H9 (cell line): Measurements from ENCODE around the gene ADH1B. TPM values are rescaled to one million over a fixed set of nuclear protein-coding genes. Genes with fewer than 3 reads are reported as not detected.

Experiments
- DNase-seq: peaks from one replicate; pipeline ENCODE4 v3.0.0-alpha.2; 2017
- H2AFZ ChIP-seq: one replicate; pipeline ENCODE4 v1.6.1; 2013; ENCODE audit warnings: mild to moderate bottlenecking, low read length, control low read depth, moderate library complexity
- H2AK5ac ChIP-seq: 2 replicates; pipeline ENCODE4 v1.6.1; 2013; ENCODE audit warnings: low read length, control low read depth, mixed read lengths; ENCODE audit not compliant: insufficient read length
- H2BK120ac ChIP-seq: one replicate; pipeline ENCODE4 v1.6.1; 2013; ENCODE audit warnings: low read depth, mild to moderate bottlenecking, low read length, control low read depth, inconsistent platforms; ENCODE audit not compliant: poor library complexity, severe bottlenecking
- H2BK12ac ChIP-seq: 2 replicates; pipeline ENCODE4 v1.6.1; 2013; ENCODE audit warnings: low read length, control low read depth, mixed read lengths, low read depth; ENCODE audit not compliant: insufficient read length
- H2BK15ac ChIP-seq: 2 replicates; pipeline ENCODE4 v1.6.1; 2013; ENCODE audit warnings: low read depth, low read length, control low read depth
- H2BK20ac ChIP-seq: one replicate; pipeline ENCODE4 v1.6.1; 2013; ENCODE audit warnings: low read depth, mild to moderate bottlenecking, low read length, control low read depth, inconsistent platforms; ENCODE audit not compliant: poor library complexity, severe bottlenecking
- H2BK5ac ChIP-seq: 2 replicates; pipeline ENCODE4 v1.6.1; 2013; ENCODE audit warnings: low read length, control low read depth, mixed read lengths; ENCODE audit not compliant: insufficient read length
- H3K14ac ChIP-seq: 2 replicates; pipeline ENCODE4 v1.6.1; 2013; ENCODE audit warnings: low read length, control low read depth; ENCODE audit not compliant: insufficient read depth
- H3K18ac ChIP-seq: 2 replicates; pipeline ENCODE4 v1.6.1; 2013; ENCODE audit warnings: low read depth, mild to moderate bottlenecking, mixed read lengths, low read length, control low read depth; ENCODE audit not compliant: insufficient read length
- H3K23ac ChIP-seq: 2 replicates; pipeline ENCODE4 v1.6.1; 2013; ENCODE audit warnings: low read length, control low read depth, mixed read lengths, low read depth; ENCODE audit not compliant: insufficient read length
- H3K23me2 ChIP-seq: 2 replicates; pipeline ENCODE4 v1.6.1; 2013; ENCODE audit warnings: low read depth, mild to moderate bottlenecking, mixed read lengths, low read length, control low read depth; ENCODE audit not compliant: insufficient read length, poor library complexity, severe bottlenecking
- H3K27ac ChIP-seq: 2 replicates; pipeline ENCODE4 v1.5.1; 2013; ENCODE audit warnings: low read length, control low read depth, mixed read lengths, low read depth; ENCODE audit not compliant: insufficient read length
- H3K27me3 ChIP-seq: 2 replicates; pipeline ENCODE4 v1.6.1; 2013; ENCODE audit warnings: low read length, control low read depth, inconsistent platforms; ENCODE audit not compliant: insufficient read depth
- H3K4ac ChIP-seq: 2 replicates; pipeline ENCODE4 v1.6.1; 2013; ENCODE audit warnings: low read depth, mild to moderate bottlenecking, control low read depth, inconsistent platforms, low read length, moderate library complexity
- H3K4me1 ChIP-seq: 2 replicates; pipeline ENCODE4 v1.6.1; 2013; ENCODE audit warnings: low read length, control low read depth, inconsistent platforms; ENCODE audit not compliant: insufficient read depth
- H3K4me2 ChIP-seq: 2 replicates; pipeline ENCODE4 v1.6.1; 2013; ENCODE audit warnings: low read length, control low read depth, mixed read lengths; ENCODE audit not compliant: insufficient read length, insufficient read depth
- H3K56ac ChIP-seq: 2 replicates; pipeline ENCODE4 v1.6.1; 2013; ENCODE audit warnings: low read depth, mild to moderate bottlenecking, mixed read lengths, low read length, control low read depth; ENCODE audit not compliant: insufficient read length
- H3K79me1 ChIP-seq: 2 replicates; pipeline ENCODE4 v1.6.1; 2013; ENCODE audit warnings: low read depth, mild to moderate bottlenecking, moderate library complexity, low read length, control low read depth, inconsistent platforms; ENCODE audit not compliant: insufficient read depth, poor library complexity, severe bottlenecking
- H3K79me2 ChIP-seq: 2 replicates; pipeline ENCODE4 v1.6.1; 2013; ENCODE audit warnings: low read length, control low read depth, inconsistent platforms; ENCODE audit not compliant: insufficient read depth
- H3K9ac ChIP-seq: 2 replicates; pipeline ENCODE4 v1.6.1; 2013; ENCODE audit warnings: low read length, control low read depth, mixed read lengths; ENCODE audit not compliant: insufficient read length; ENCODE audit errors: extremely low read depth
- H3K9me3 ChIP-seq: one replicate; pipeline ENCODE4 v1.6.1; 2013; ENCODE audit warnings: low read depth, low read length, inconsistent platforms; ENCODE audit not compliant: control insufficient read depth
- H3T11ph ChIP-seq: one replicate; pipeline ENCODE4 v1.6.1; 2013; ENCODE audit warnings: mild to moderate bottlenecking, low read length, control low read depth, inconsistent platforms
- H4K20me1 ChIP-seq: one replicate; pipeline ENCODE4 v1.6.1; 2013; ENCODE audit not compliant: control insufficient read depth, insufficient read length, insufficient read depth
- H4K5ac ChIP-seq: 2 replicates; pipeline ENCODE4 v1.6.1; 2013; ENCODE audit warnings: low read depth, mild to moderate bottlenecking, mixed read lengths, low read length, control low read depth; ENCODE audit not compliant: insufficient read length
- H4K8ac ChIP-seq: replicated peaks from 2 replicates; pipeline ENCODE4 v1.6.1; 2013; ENCODE audit warnings: low read length, control low read depth, mixed read lengths, low read depth; ENCODE audit not compliant: insufficient read length
- H4K91ac ChIP-seq: 2 replicates; pipeline ENCODE4 v1.6.1; 2013; ENCODE audit warnings: low read depth, mild to moderate bottlenecking, moderate library complexity, mixed read lengths, low read length, control low read depth; ENCODE audit not compliant: insufficient read length
- H3K27ac Mint-ChIP-seq, 3 experiments: 2 replicates in 2 of 3; 3 replicates in 1 of 3; pipeline ENCODE4 v1.8.0; 2020 to 2021; ENCODE audit warnings: mixed read lengths in 3 of 3, mild to moderate bottlenecking in 1 of 3, moderate library complexity in 1 of 3
- H3K27me3 Mint-ChIP-seq: 2 replicates; pipeline ENCODE4 v1.8.0; 2021; ENCODE audit warnings: low read depth, mild to moderate bottlenecking, moderate library complexity, mixed read lengths
- H3K36me3 Mint-ChIP-seq, 3 experiments: 2 replicates in 2 of 3; 3 replicates in 1 of 3; pipeline ENCODE4 v1.8.0; 2020 to 2021; ENCODE audit warnings: low read depth in 3 of 3, mixed read lengths in 3 of 3; ENCODE audit not compliant: insufficient read depth in 1 of 3
- H3K4me1 Mint-ChIP-seq, 2 experiments: 2 replicates each; pipeline ENCODE4 v1.8.0; 2020; ENCODE audit warnings: mixed read lengths in 2 of 2
- H3K4me3 Mint-ChIP-seq, 2 experiments: 2 replicates in 1 of 2; 3 replicates in 1 of 2; pipeline ENCODE4 v1.8.0; 2020 to 2021; ENCODE audit warnings: mild to moderate bottlenecking in 2 of 2, mixed read lengths in 2 of 2, moderate library complexity in 1 of 2
- H3K9me3 Mint-ChIP-seq, 2 experiments: 2 replicates in 1 of 2; 3 replicates in 1 of 2; pipeline ENCODE4 v1.8.0; 2020; ENCODE audit warnings: mild to moderate bottlenecking in 2 of 2, mixed read lengths in 2 of 2, moderate library complexity in 1 of 2
- WGBS: extraction: QIAGEN DNeasy Blood & Tissue Kit; methylation state at CpG from one replicate; pipeline ENCODE4 v1.1.7; 2013; ENCODE audit warnings: missing lambda C conversion rate, low lambda C conversion rate, mixed read lengths; ENCODE audit not compliant: insufficient read length; ENCODE audit errors: extremely low coverage; 5-methylcytosine and 5-hydroxymethylcytosine counted together
- total RNA-seq: library from RNA; stranded (reverse); gene quantifications from 2 replicates; pipeline ENCODE4 v1.2.1, GENCODE V29; 2021
- TF ChIP-seq, protein P1 (sequence below): fragments of 200-600 bp; sonication (generic); conservative IDR thresholded peaks from 3 replicates; pipeline ENCODE4 v1.8.0; 2021; ENCODE audit warnings: antibody characterized with exemption, mild to moderate bottlenecking

Gene ADH1B
- total RNA-seq, 1 experiment from 2014 or later, result not detected

DNA sequence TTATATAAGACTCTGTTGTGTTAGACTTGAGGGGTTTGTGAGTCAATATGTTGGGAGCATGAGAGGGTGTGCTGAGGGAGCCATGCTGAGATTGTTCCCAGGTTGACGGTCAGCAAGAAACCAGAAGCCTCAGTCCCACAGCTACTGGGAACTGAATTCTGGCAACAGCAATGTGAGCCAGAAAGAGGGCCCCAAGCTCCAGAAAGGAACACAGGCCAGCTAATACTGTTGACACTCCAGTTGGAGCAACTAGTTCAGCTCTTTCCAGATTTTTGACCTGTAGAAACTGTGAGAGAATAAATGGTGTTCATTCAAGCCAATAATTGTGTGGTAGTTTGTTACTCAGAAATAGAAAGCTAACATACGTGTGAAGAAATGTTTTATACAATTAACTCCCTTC is 47.5 kb downstream of the ADH1B start:
- no peak overlapping the region for H3K27ac ChIP-seq
- no peak overlapping the region for H3K4ac ChIP-seq
- no peak overlapping the region for H3K23ac ChIP-seq
- Mint-ChIP-seq H3K9me3 (peaks cover 6 to 10% of the 10 kb centered on the region in 2 experiments; a peak in 4 of 5 replicates), H3K4me3 (no peak overlapping the region), H3K27me3 (no peaks in the 10 kb centered on the region), H3K27ac (no peak overlapping the region), H3K4me1 (peaks cover 0 to 4% of the 10 kb centered on the region in 2 experiments; a peak in 1 of 4 replicates), H3K36me3 (peaks cover 0 to 5% (median 4%) of the 10 kb centered on the region in 3 experiments; a peak in 4 of 7 replicates)
- H2BK15ac ChIP-seq, result no peak overlapping the region
- no peak overlapping the region for H3K18ac ChIP-seq
- H3K9ac ChIP-seq, result no peak overlapping the region
- H4K5ac ChIP-seq, result no peak overlapping the region
- no peak overlapping the region for H2BK120ac ChIP-seq
- H3K56ac ChIP-seq, result no peak overlapping the region
- no peaks in the 10 kb centered on the region for H4K20me1 ChIP-seq
- no peaks in the 10 kb centered on the region for H3K79me1 ChIP-seq
- H2AK5ac ChIP-seq, result no peak overlapping the region
- H3K4me2 ChIP-seq, result no peak overlapping the region
- no peaks in the 10 kb centered on the region for H3K4me1 ChIP-seq
- no peak overlapping the region for H4K91ac ChIP-seq
- WGBS, result no CpG with 5 or more reads among the region's 2 CpGs
- H4K8ac ChIP-seq, result no peak overlapping the region
- H2BK12ac ChIP-seq, result no peak overlapping the region
- DNase-seq, result no peak
- no peaks in the 10 kb centered on the region for H3K23me2 ChIP-seq
- no peaks in the 10 kb centered on the region for H3K9me3 ChIP-seq
- no peak overlapping the region for H3T11ph ChIP-seq
- no peak overlapping the region for H2BK5ac ChIP-seq
- TF ChIP-seq, protein P1, sequence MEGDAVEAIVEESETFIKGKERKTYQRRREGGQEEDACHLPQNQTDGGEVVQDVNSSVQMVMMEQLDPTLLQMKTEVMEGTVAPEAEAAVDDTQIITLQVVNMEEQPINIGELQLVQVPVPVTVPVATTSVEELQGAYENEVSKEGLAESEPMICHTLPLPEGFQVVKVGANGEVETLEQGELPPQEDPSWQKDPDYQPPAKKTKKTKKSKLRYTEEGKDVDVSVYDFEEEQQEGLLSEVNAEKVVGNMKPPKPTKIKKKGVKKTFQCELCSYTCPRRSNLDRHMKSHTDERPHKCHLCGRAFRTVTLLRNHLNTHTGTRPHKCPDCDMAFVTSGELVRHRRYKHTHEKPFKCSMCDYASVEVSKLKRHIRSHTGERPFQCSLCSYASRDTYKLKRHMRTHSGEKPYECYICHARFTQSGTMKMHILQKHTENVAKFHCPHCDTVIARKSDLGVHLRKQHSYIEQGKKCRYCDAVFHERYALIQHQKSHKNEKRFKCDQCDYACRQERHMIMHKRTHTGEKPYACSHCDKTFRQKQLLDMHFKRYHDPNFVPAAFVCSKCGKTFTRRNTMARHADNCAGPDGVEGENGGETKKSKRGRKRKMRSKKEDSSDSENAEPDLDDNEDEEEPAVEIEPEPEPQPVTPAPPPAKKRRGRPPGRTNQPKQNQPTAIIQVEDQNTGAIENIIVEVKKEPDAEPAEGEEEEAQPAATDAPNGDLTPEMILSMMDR, result no peak
- no peak overlapping the region for H2BK20ac ChIP-seq
- no peak overlapping the region for H2AFZ ChIP-seq
- no peak overlapping the region for H3K14ac ChIP-seq
- H3K27me3 ChIP-seq, result no peaks in the 10 kb centered on the region
- H3K79me2 ChIP-seq, result no peaks in the 10 kb centered on the region
